Liver (tissue), 9 donors: ENCODE results near the gene MGAT4C. TPM values are rescaled to one million over a fixed set of nuclear protein-coding genes. Genes with fewer than 3 reads are reported as not detected.

Source experiments
- DNase-seq: peaks from one replicate; pipeline ENCODE4 v3.0.0-alpha.2; 2017; ENCODE audit warnings: low spot score
- H3K27ac ChIP-seq, 2 donors: one replicate each; pipeline ENCODE4 v1.7.0; 2013; ENCODE audit warnings: inconsistent platforms in 2 of 2, low read length in 2 of 2, control low read depth in 1 of 2, low read depth in 1 of 2, mild to moderate bottlenecking in 1 of 2
- H3K27me3 ChIP-seq, 4 donors: one replicate each; pipeline versions ENCODE4 v1.6.1 to v1.7.0; 2013; ENCODE audit warnings: low read length in 3 of 4, inconsistent platforms in 1 of 4, mild to moderate bottlenecking in 1 of 4, moderate library complexity in 1 of 4; ENCODE audit not compliant: control insufficient read depth in 4 of 4, insufficient read depth in 4 of 4
- H3K36me3 ChIP-seq, 4 donors: one replicate each; pipeline versions ENCODE4 v1.6.1 to v1.7.0; 2013; ENCODE audit warnings: low read length in 3 of 4, mild to moderate bottlenecking in 3 of 4, low read depth in 1 of 4, moderate library complexity in 1 of 4; ENCODE audit not compliant: control insufficient read depth in 4 of 4, insufficient read depth in 3 of 4
- H3K4me1 ChIP-seq, 4 donors: one replicate each; pipeline versions ENCODE4 v1.6.1 to v1.7.0; 2013; ENCODE audit warnings: low read length in 3 of 4, mild to moderate bottlenecking in 3 of 4, moderate library complexity in 1 of 4; ENCODE audit not compliant: control insufficient read depth in 4 of 4, insufficient read depth in 4 of 4
- H3K4me3 ChIP-seq, 3 donors: one replicate each; pipeline versions ENCODE4 v1.6.1 to v1.7.0; 2013; ENCODE audit warnings: low read length in 3 of 3, control low read depth in 1 of 3, low read depth in 1 of 3, mild to moderate bottlenecking in 1 of 3
- H3K9ac ChIP-seq, 2 donors: one replicate each; pipeline ENCODE4 v1.7.0; 2013; ENCODE audit warnings: low read length in 2 of 2, mild to moderate bottlenecking in 2 of 2, moderate library complexity in 2 of 2, control low read depth in 1 of 2, low read depth in 1 of 2
- H3K9me3 ChIP-seq, 4 donors: one replicate each; pipeline versions ENCODE4 v1.6.1 to v1.7.0; 2013; ENCODE audit warnings: low read length in 3 of 4; ENCODE audit not compliant: control insufficient read depth in 4 of 4
- ATF3 ChIP-seq: IDR thresholded peaks from 2 replicates; pipeline ENCODE4 v1.6.1; 2016; ENCODE audit warnings: antibody characterized with exemption
- FOXA1 ChIP-seq: IDR thresholded peaks from 2 replicates; pipeline ENCODE4 v1.6.1; 2016; ENCODE audit warnings: antibody characterized with exemption
- FOXA2 ChIP-seq: IDR thresholded peaks from 2 replicates; pipeline ENCODE4 v1.6.1; 2016; ENCODE audit warnings: antibody characterized with exemption
- GABPA ChIP-seq, 2 donors: IDR thresholded peaks in 1 of 2; conservative IDR thresholded peaks in 1 of 2; 2 replicates each; pipeline ENCODE4 v1.6.1; 2016; ENCODE audit warnings: antibody characterized with exemption in 2 of 2, mild to moderate bottlenecking in 1 of 2, moderate library complexity in 1 of 2
- HNF4A ChIP-seq, 2 donors: conservative IDR thresholded peaks; 2 replicates each; pipeline ENCODE4 v1.6.1; 2016; ENCODE audit warnings: antibody characterized with exemption in 2 of 2, mild to moderate bottlenecking in 2 of 2
- HNF4G ChIP-seq: IDR thresholded peaks from 2 replicates; pipeline ENCODE4 v1.6.1; 2016; ENCODE audit warnings: antibody characterized with exemption
- JUND ChIP-seq, 2 donors: IDR thresholded peaks; 2 replicates each; pipeline ENCODE4 v1.6.1; 2016; ENCODE audit warnings: antibody characterized with exemption in 2 of 2
- NR2F2 ChIP-seq: IDR thresholded peaks from 2 replicates; pipeline ENCODE4 v1.6.1; 2016; ENCODE audit warnings: antibody characterized with exemption
- RAD21 ChIP-seq, 2 donors: IDR thresholded peaks; 2 replicates each; pipeline ENCODE4 v1.6.1; 2016; ENCODE audit warnings: antibody characterized with exemption in 2 of 2, mild to moderate bottlenecking in 2 of 2
- REST ChIP-seq: IDR thresholded peaks from 2 replicates; pipeline ENCODE4 v1.6.1; 2016; ENCODE audit warnings: antibody characterized with exemption, mild to moderate bottlenecking
- RXRA ChIP-seq, 2 donors: IDR thresholded peaks; 2 replicates each; pipeline ENCODE4 v1.6.1; 2017 to 2018; ENCODE audit warnings: antibody characterized with exemption in 2 of 2, mild to moderate bottlenecking in 1 of 2
- SP1 ChIP-seq: IDR thresholded peaks from 2 replicates; pipeline ENCODE4 v1.6.1; 2018; ENCODE audit warnings: antibody characterized with exemption, mild to moderate bottlenecking
- YY1 ChIP-seq: IDR thresholded peaks from 2 replicates; pipeline ENCODE4 v1.6.1; 2016; ENCODE audit warnings: antibody characterized with exemption, mild to moderate bottlenecking
- WGBS: extraction: QIAGEN DNeasy Blood & Tissue Kit; methylation state at CpG from one replicate; pipeline ENCODE4 v1.1.7; 2013; 5-methylcytosine and 5-hydroxymethylcytosine counted together
- polyA plus RNA-seq, 2 donors: library from polyadenylated mRNA; stranded (reverse) in 1 of 2; unstranded in 1 of 2; fragments of 200-250 nt in 1 of 2; fragments of >200 nt in 1 of 2; fragmentation: Nextera tagmentation in 1 of 2; extraction: Ambion mirVana in 1 of 2; gene quantifications; one replicate each; pipeline versions ENCODE4 v1.2.1 to v1.2.3, GENCODE V29; 2013 to 2015
- total RNA-seq, 2 donors: library from RNA; depleted of rRNA; stranded (reverse); fragments of >200 nt; gene quantifications; one replicate each; pipeline ENCODE4 v1.2.3, GENCODE V29; 2014
- TF ChIP-seq, protein P1 (sequence below): IDR thresholded peaks from 2 replicates; pipeline ENCODE4 v1.6.1; 2016; ENCODE audit warnings: antibody characterized with exemption
- donor health status: healthy.
- donor health status: healthy.
- donor health status: healthy.
- donor health status: healthy.
- donor health status: healthy.

Gene MGAT4C
- total and polyA plus RNA-seq, 4 donors, result 0.02 to 0.65 (median 0.09) TPM

- H3K4me1 ChIP-seq, result no peaks in the 10 kb centered on the region
- no peak overlapping the region for H3K4me3 ChIP-seq
- H3K27ac ChIP-seq, result no peak overlapping the region
- H3K9me3 ChIP-seq, result no peaks in the 10 kb centered on the region
- H3K9ac ChIP-seq, result no peak overlapping the region
- no peaks in the 10 kb centered on the region for H3K36me3 ChIP-seq
- H3K27me3 ChIP-seq, result no peaks in the 10 kb centered on the region
- TF ChIP-seq ATF3, result no peak
- no peak for TF ChIP-seq NR2F2
- no peak for TF ChIP-seq JUND (IDR thresholded peaks at IDR 0.05)
- no peak for TF ChIP-seq GABPA (IDR thresholded peaks at IDR 0.05 in 1 of 2, conservative IDR thresholded peaks at IDR 0.05 in 1 of 2)
- TF ChIP-seq RXRA (IDR thresholded peaks at IDR 0.05), result no peak
- no peak for TF ChIP-seq RAD21 (IDR thresholded peaks at IDR 0.05)
- TF ChIP-seq SP1, result no peak
- TF ChIP-seq HNF4A (conservative IDR thresholded peaks at IDR 0.05), result no peak
- TF ChIP-seq REST, result no peak
- no peak for TF ChIP-seq YY1
- no peak for TF ChIP-seq FOXA2
- DNase-seq, result no peak
Observed at GRCh38 chr12:86148612-86149011, 107.6 kb downstream of the MGAT4C start.

DNA sequence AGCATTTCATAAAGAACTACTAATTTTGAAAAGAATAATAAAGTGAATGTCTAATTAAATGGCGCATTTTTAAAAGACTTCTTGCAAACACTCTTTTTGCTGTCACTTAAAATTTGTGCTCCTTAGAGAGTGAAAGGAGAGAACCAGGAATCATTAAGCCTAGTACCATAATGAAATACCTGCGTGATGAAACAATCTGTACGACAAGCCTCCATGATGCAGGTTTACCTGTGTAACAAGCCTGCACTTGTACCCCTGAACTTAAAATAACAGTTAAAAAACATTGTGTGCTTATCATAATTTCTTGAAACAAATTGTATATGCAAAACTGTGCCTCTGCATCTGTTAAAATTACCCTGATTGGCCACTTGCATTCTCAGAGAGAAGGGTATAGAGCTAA, 108.1 kb downstream of the MGAT4C start:
- no peak overlapping the region for H3K4me3 ChIP-seq
- no peak overlapping the region for H3K9ac ChIP-seq
- H3K27ac ChIP-seq, result no peak overlapping the region

GRCh38 chr12:86145156-86145555, 111.0 kb downstream of the MGAT4C start:
- H3K9me3 ChIP-seq, result no peaks in the 10 kb centered on the region
- no peaks in the 10 kb centered on the region for H3K27me3 ChIP-seq
- no peak overlapping the region for H3K9ac ChIP-seq
- no peak overlapping the region for H3K27ac ChIP-seq
- WGBS, result 75% methylated on average over 2 of the region's 2 CpGs
- H3K4me3 ChIP-seq, result no peak overlapping the region
- no peaks in the 10 kb centered on the region for H3K4me1 ChIP-seq
- DNase-seq, result no peak
- H3K36me3 ChIP-seq, result no peaks in the 10 kb centered on the region
- TF ChIP-seq HNF4G (no peak), ATF3 (no peak), RAD21 (IDR thresholded peaks at IDR 0.05) (no peak), HNF4A (conservative IDR thresholded peaks at IDR 0.05) (no peak), FOXA1 (no peak), RXRA (IDR thresholded peaks at IDR 0.05) (no peak), NR2F2 (no peak), YY1 (no peak), GABPA (IDR thresholded peaks at IDR 0.05 in 1 of 2, conservative IDR thresholded peaks at IDR 0.05 in 1 of 2) (no peak), FOXA2 (no peak)
- TF ChIP-seq, protein P1, sequence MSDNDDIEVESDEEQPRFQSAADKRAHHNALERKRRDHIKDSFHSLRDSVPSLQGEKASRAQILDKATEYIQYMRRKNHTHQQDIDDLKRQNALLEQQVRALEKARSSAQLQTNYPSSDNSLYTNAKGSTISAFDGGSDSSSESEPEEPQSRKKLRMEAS, result no peak

More for the DNA sequence above, 108.1 kb downstream of the MGAT4C start:
- DNase-seq, result no peak
- TF ChIP-seq FOXA2 (no peak), RAD21 (IDR thresholded peaks at IDR 0.05) (no peak), ATF3 (no peak), RXRA (IDR thresholded peaks at IDR 0.05) (no peak), NR2F2 (no peak), GABPA (IDR thresholded peaks at IDR 0.05 in 1 of 2, conservative IDR thresholded peaks at IDR 0.05 in 1 of 2) (no peak), YY1 (no peak)
- TF ChIP-seq, protein P1, result no peak
- H3K9me3 ChIP-seq, result no peaks in the 10 kb centered on the region
- WGBS, result 42% methylated on average over 3 of the region's 3 CpGs
- no peaks in the 10 kb centered on the region for H3K36me3 ChIP-seq
- no peaks in the 10 kb centered on the region for H3K4me1 ChIP-seq
- no peaks in the 10 kb centered on the region for H3K27me3 ChIP-seq
